Smooth muscle cell (in vitro differentiated cells): Measurements from ENCODE around the gene ZFYVE19. TPM values are rescaled to one million over a fixed set of nuclear protein-coding genes. Genes with fewer than 3 reads are reported as not detected.

Source experiments
- DNase-seq: peaks from one replicate; lab custom pipeline; 2025; ENCODE audit not compliant: unreplicated experiment; lab: John Stamatoyannopoulos, UW
- H2AFZ ChIP-seq: fragments of 200-600 bp; sonication (generic); 2 replicates; pipeline ENCODE4 v1.6.0; 2016; ENCODE audit warnings: antibody characterized with exemption, low read depth, mild to moderate bottlenecking
- H3F3A ChIP-seq: fragments of 200-600 bp; sonication (generic); 2 replicates; pipeline ENCODE4 v1.6.0; 2017; ENCODE audit warnings: antibody characterized with exemption, low read depth
- H3K27ac ChIP-seq: fragments of 200-600 bp; sonication (generic); 2 replicates; pipeline ENCODE4 v1.5.1; 2016; ENCODE audit warnings: low read depth, mild to moderate bottlenecking
- H3K27me3 ChIP-seq: fragments of 200-600 bp; sonication (generic); 2 replicates; pipeline ENCODE4 v1.6.1; 2016; ENCODE audit warnings: low read depth, mild to moderate bottlenecking
- H3K36me3 ChIP-seq: fragments of 200-600 bp; sonication (generic); 2 replicates; pipeline ENCODE4 v1.5.1; 2016; ENCODE audit warnings: low read depth
- H3K4me1 ChIP-seq: fragments of 200-600 bp; sonication (generic); 2 replicates; pipeline ENCODE4 v1.5.1; 2016; ENCODE audit warnings: low read depth
- H3K4me2 ChIP-seq: fragments of 200-600 bp; sonication (generic); 2 replicates; pipeline ENCODE4 v1.6.0; 2016; ENCODE audit warnings: mild to moderate bottlenecking
- H3K4me3 ChIP-seq: fragments of 200-600 bp; sonication (generic); 2 replicates; pipeline ENCODE4 v1.5.1; 2016; ENCODE audit warnings: mild to moderate bottlenecking
- H3K79me2 ChIP-seq: fragments of 200-600 bp; sonication (generic); 2 replicates; pipeline ENCODE4 v1.6.0; 2016; ENCODE audit warnings: low read depth, mild to moderate bottlenecking
- H3K9ac ChIP-seq: fragments of 200-600 bp; sonication (generic); 2 replicates; pipeline ENCODE4 v1.6.0; 2016; ENCODE audit warnings: low read depth
- H3K9me3 ChIP-seq: fragments of 200-600 bp; sonication (generic); replicated peaks from 2 replicates; pipeline ENCODE4 v1.5.1; 2016; ENCODE audit warnings: low read depth
- H4K20me1 ChIP-seq: fragments of 200-600 bp; sonication (generic); 2 replicates; pipeline ENCODE4 v1.6.0; 2016; ENCODE audit warnings: low read depth
- CTCF ChIP-seq: fragments of 200-600 bp; sonication (generic); IDR thresholded peaks from 2 replicates; pipeline ENCODE4 v1.5.1; 2017; ENCODE audit warnings: borderline replicate concordance, mild to moderate bottlenecking, antibody characterized with exemption; ENCODE audit not compliant: insufficient read depth, poor library complexity, severe bottlenecking
- WGBS: methylation state at CpG from one replicate; pipeline ENCODE4 v1.1.7; 2016; ENCODE audit warnings: low lambda C conversion rate; 5-methylcytosine and 5-hydroxymethylcytosine counted together
- polyA plus RNA-seq: library from polyadenylated mRNA; unstranded; fragments of >200 nt; fragmentation: Nextera tagmentation; extraction: Ambion mirVana; gene quantifications from 2 replicates; pipeline ENCODE4 v1.2.1, GENCODE V29; 2016
- total RNA-seq: library from RNA; depleted of rRNA; stranded (reverse); fragments of >200 nt; gene quantifications from 2 replicates; pipeline ENCODE4 v1.2.3, GENCODE V29; 2014

Gene ZFYVE19
- total and polyA plus RNA-seq, 2 experiments from 2014 or later: 16.5 to 30.1 TPM

GRCh38 chr15:40799523-40799922 lies 7.4 kb upstream of the ZFYVE19 start:
- Histone ChIP-seq H3K36me3 (no peaks in the 10 kb centered on the region), H4K20me1 (peaks cover 58% of the 10 kb centered on the region), H3K4me2 (no peak overlapping the region), H3K27ac (peak overlapping the region; percentile 52), H2AFZ (no peak overlapping the region), H3K79me2 (peaks cover 22% of the 10 kb centered on the region), H3K9ac (no peak overlapping the region), H3K9me3 (no peaks in the 10 kb centered on the region), H3F3A (peaks cover 8% of the 10 kb centered on the region), H3K4me1 (peaks cover 3% of the 10 kb centered on the region), H3K27me3 (no peaks in the 10 kb centered on the region), H3K4me3 (no peak overlapping the region)
- no peak for TF ChIP-seq CTCF
- 95% methylated on average over 3 of the region's 3 CpGs for WGBS
- DNase-seq: no peak

GRCh38 chr15:40803076-40803475 lies 3.8 kb upstream of the ZFYVE19 start:
- Histone ChIP-seq H3K27ac (no peak overlapping the region), H3K79me2 (peaks cover 30% of the 10 kb centered on the region), H3K36me3 (no peaks in the 10 kb centered on the region), H3K9me3 (no peaks in the 10 kb centered on the region), H3K4me2 (no peak overlapping the region), H4K20me1 (peaks cover 35% of the 10 kb centered on the region), H3K9ac (no peak overlapping the region), H3F3A (peaks cover 8% of the 10 kb centered on the region), H3K4me3 (no peak overlapping the region), H3K4me1 (peaks cover 8% of the 10 kb centered on the region), H3K27me3 (no peaks in the 10 kb centered on the region), H2AFZ (no peak overlapping the region)
- no peak for DNase-seq
- no peak for TF ChIP-seq CTCF
- 96% methylated on average over 2 of the region's 2 CpGs for WGBS

- WGBS: 100% methylated on average over 1 of the region's 1 CpG
- H3K9me3 ChIP-seq: no peaks in the 10 kb centered on the region
- H3F3A ChIP-seq: peaks cover 8% of the 10 kb centered on the region
- no peak overlapping the region for H3K27ac ChIP-seq
- peaks cover 33% of the 10 kb centered on the region for H3K79me2 ChIP-seq
- TF ChIP-seq CTCF: no peak
- no peaks in the 10 kb centered on the region for H3K36me3 ChIP-seq
- no peaks in the 10 kb centered on the region for H3K27me3 ChIP-seq
- no peak overlapping the region for H2AFZ ChIP-seq
- H3K4me2 ChIP-seq: no peak overlapping the region
- no peak overlapping the region for H3K9ac ChIP-seq
- H4K20me1 ChIP-seq: peaks cover 29% of the 10 kb centered on the region
- DNase-seq: no peak
- H3K4me3 ChIP-seq: no peak overlapping the region
- peaks cover 6% of the 10 kb centered on the region for H3K4me1 ChIP-seq
Measured at GRCh38 chr15:40803688-40804087, 3.2 kb upstream of the ZFYVE19 start.

GRCh38 chr15:40806672-40807027 lies 239 bp upstream of the ZFYVE19 start:
- no peaks in the 10 kb centered on the region for H3K36me3 ChIP-seq
- peaks cover 14% of the 10 kb centered on the region for H4K20me1 ChIP-seq
- peak overlapping the region; percentile 49 for H3K27ac ChIP-seq
- no peak for TF ChIP-seq CTCF
- 0% methylated on average over 2 of the region's 2 CpGs for WGBS
- H3K27me3 ChIP-seq: no peaks in the 10 kb centered on the region
- peak overlapping the region; percentile 88 for H3K4me3 ChIP-seq
- H3K9me3 ChIP-seq: no peaks in the 10 kb centered on the region
- peak overlapping the region; percentile 99 for H2AFZ ChIP-seq
- peaks cover 33% of the 10 kb centered on the region for H3K79me2 ChIP-seq
- DNase-seq: no peak
- no peaks in the 10 kb centered on the region for H3F3A ChIP-seq
- peaks cover 6% of the 10 kb centered on the region for H3K4me1 ChIP-seq
- peak overlapping the region; percentile 82 for H3K4me2 ChIP-seq
- peak overlapping the region; percentile 73 for H3K9ac ChIP-seq
